Testis (tissue), 5 donors: ENCODE measurements around the gene RIOK1. TPM values are rescaled to one million over a fixed set of nuclear protein-coding genes. Genes with fewer than 3 reads are reported as not detected.
"Not testable (repeated sequence)": the region's sequence is repeated elsewhere in the genome, so short reads cannot be mapped to it uniquely, and the experiment has no call there.

Source experiments
- DNase-seq: peaks from one replicate; pipeline ENCODE4 v3.0.0-alpha.2; 2019
- H3K27ac ChIP-seq, 2 donors: fragments of 200-600 bp; sonication (generic); one replicate each; pipeline ENCODE4 v1.5.1; 2019
- H3K27me3 ChIP-seq: fragments of 200-600 bp; sonication (generic); one replicate; pipeline ENCODE4 v1.5.1; 2019
- H3K36me3 ChIP-seq: fragments of 200-600 bp; sonication (generic); one replicate; pipeline ENCODE4 v1.5.1; 2017; ENCODE audit warnings: low read depth; ENCODE audit errors: missing control alignments
- H3K4me1 ChIP-seq: fragments of 200-600 bp; sonication (generic); one replicate; pipeline ENCODE4 v1.5.1; 2019
- H3K4me3 ChIP-seq, 2 donors: fragments of 200-600 bp; sonication (generic); one replicate each; pipeline ENCODE4 v1.5.1; 2017 to 2019
- H3K9me3 ChIP-seq: fragments of 200-600 bp; sonication (generic); one replicate; pipeline ENCODE4 v1.5.1; 2017
- POLR2A ChIP-seq: fragments of 450-650 bp; IDR thresholded peaks from one replicate; pipeline ENCODE4 v1.6.1; 2017; ENCODE audit warnings: antibody characterized with exemption, mild to moderate bottlenecking, moderate library complexity
- WGBS, 2 donors: methylation state at CpG; one replicate each; pipeline ENCODE4 v1.1.5; 2018; 5-methylcytosine and 5-hydroxymethylcytosine counted together
- intact Hi-C: fragments of 100-400 bp; cut with DNase I; formaldehyde crosslinking; loops from one replicate; pipeline ENCODE4 v1.15.1; 2023; ENCODE audit warnings: low total_unique reads
- long read RNA-seq, 2 donors: transcript quantifications; one replicate each; lab custom pipeline, GENCODE V29; 2026
- polyA plus RNA-seq: library from polyadenylated mRNA; stranded (reverse); fragments of 350-450 nt; fragmentation: Illumina TruSeq; extraction: RNeasy Lipid Tissue Mini Kit (QIAGEN cat#74804); gene quantifications from one replicate; pipeline ENCODE4 v1.2.3, GENCODE V29; 2014; ENCODE audit warnings: low read depth, low replicate concordance; ENCODE audit not compliant: insufficient read depth
- total RNA-seq, 2 donors: library from RNA; depleted of rRNA; stranded (reverse); fragments of >200 nt; gene quantifications; one replicate each; pipeline ENCODE4 v1.2.3, GENCODE V29; 2016
- TF ChIP-seq, protein P1 (sequence below), 3 experiments: fragments of 450-650 bp in 2 of 3; fragments of 200-600 bp in 1 of 3; sonication (generic) in 1 of 3; IDR thresholded peaks; one replicate each; pipeline ENCODE4 v1.5.1; 2016 to 2019; ENCODE audit warnings: antibody characterized with exemption in 3 of 3, mild to moderate bottlenecking in 2 of 3, moderate library complexity in 1 of 3

RIOK1 gene
- total RNA-seq = 10 to 100 TPM; 25.1 to 37.5 TPM
- 29.8 TPM for polyA plus RNA-seq
- long read RNA-seq, donor 1, transcript RIOK1-202 (17 exons, 2,810 nt) = major isoform, 14 of 36 reads
- long read RNA-seq, donor 1, partial matches to known transcripts = 21 of 36 reads
- long read RNA-seq, donor 1, other reads (novel, unspliced or antisense) = 0 of 36 reads
- long read RNA-seq, donor 2, partial matches to known transcripts = 17 of 20 reads
- long read RNA-seq, donor 2, other reads (novel, unspliced or antisense) = 0 of 20 reads

DNA sequence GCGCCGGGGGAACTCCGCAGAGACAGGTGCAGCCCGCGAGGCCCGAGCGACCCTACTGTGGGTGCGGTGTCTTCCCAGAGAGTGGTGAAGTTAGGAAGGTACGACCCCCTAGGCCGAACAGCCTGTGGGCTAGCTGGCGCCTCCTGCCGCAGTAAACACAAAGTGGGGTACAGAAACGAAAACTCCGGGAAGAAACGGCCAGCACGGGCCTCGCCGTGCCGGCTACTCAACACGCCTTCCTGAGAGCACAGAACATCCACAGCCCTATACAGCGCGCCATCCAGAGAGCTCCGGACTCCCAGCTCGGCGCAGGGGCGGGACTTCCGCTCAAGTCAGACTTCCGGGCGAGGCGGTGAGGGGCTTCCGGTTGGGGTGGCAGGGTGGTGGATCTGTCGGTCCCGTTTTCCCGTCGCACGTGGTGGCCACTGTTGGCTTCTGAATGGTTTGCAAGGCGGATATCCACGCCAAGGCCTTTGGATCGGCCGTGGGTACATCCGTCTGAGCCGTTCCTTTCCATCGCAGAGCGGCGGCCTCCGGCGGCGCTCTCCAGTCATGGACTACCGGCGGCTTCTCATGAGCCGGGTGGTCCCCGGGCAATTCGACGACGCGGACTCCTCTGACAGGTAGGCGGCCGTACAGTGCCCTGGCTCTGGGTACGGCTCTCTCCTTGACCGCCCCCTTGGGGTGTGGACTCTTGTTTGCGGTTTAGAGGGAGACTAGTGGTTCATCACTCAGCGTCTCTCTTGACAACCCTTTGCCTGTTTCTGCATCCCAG, at the start of gene RIOK1, which contains the start of gene CAGE1:
RIOK1 (plus strand) TSS at position 358 of the 775 bp plus-strand sequence; CDS start at position 553, 195 bp downstream.
CAGE1 (minus strand) TSS at position 292 of the 775 bp plus-strand sequence. CDS start 2,569 bp downstream, outside the sequence.
- Histone ChIP-seq H3K4me1 (peaks cover 16% of the 10 kb centered on the region), H3K9me3 (no peaks in the 10 kb centered on the region), H3K36me3 (no peaks in the 10 kb centered on the region), H3K27me3 (no peaks in the 10 kb centered on the region), H3K27ac (peak within 1 kb of the TSS; percentile 83 to 85), H3K4me3 (peak within 1 kb of the TSS; percentile 67 to 81)
- intact Hi-C loops = no loop called here
- WGBS, 2 donors = 0% methylated on average over 29 to 62 of the region's 62 CpGs
- peak; percentile 97 for DNase-seq
- TF ChIP-seq, protein P1, sequence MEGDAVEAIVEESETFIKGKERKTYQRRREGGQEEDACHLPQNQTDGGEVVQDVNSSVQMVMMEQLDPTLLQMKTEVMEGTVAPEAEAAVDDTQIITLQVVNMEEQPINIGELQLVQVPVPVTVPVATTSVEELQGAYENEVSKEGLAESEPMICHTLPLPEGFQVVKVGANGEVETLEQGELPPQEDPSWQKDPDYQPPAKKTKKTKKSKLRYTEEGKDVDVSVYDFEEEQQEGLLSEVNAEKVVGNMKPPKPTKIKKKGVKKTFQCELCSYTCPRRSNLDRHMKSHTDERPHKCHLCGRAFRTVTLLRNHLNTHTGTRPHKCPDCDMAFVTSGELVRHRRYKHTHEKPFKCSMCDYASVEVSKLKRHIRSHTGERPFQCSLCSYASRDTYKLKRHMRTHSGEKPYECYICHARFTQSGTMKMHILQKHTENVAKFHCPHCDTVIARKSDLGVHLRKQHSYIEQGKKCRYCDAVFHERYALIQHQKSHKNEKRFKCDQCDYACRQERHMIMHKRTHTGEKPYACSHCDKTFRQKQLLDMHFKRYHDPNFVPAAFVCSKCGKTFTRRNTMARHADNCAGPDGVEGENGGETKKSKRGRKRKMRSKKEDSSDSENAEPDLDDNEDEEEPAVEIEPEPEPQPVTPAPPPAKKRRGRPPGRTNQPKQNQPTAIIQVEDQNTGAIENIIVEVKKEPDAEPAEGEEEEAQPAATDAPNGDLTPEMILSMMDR (IDR thresholded peaks at IDR 0.05) = peak in 1 of 3 experiments; percentile 4
- peak; percentile 17 for TF ChIP-seq POLR2A

DNA sequence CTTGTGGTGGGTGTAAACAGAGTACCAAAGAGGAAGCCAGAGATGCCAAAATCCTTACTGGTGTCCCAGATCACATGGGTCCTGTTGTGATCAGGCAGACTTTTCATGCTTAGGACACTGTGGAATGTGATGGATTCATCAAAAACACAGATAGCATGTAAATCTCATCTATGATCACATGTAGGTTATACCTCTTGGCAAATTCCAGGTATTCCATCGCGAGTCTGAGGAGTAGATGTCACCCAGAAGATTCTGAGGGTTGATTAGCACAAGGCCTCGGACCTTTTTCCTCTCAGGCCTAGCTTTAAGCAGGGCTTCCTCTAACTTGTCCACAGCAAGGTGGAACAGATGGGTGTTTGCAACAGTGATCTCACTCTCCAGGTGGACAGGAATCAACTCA, 48.3 kb upstream of the RIOK1 start:
- Histone ChIP-seq H3K4me1 (no peaks in the 10 kb centered on the region), H3K27ac (no peak overlapping the region), H3K36me3 (no peaks in the 10 kb centered on the region), H3K27me3 (no peaks in the 10 kb centered on the region), H3K9me3 (no peaks in the 10 kb centered on the region), H3K4me3 (no peak overlapping the region)
- 89 to 94% methylated on average over 3 of the region's 3 CpGs for WGBS, 2 donors
- intact Hi-C loops = no loop called here
- no peak for DNase-seq
- no peak for TF ChIP-seq POLR2A
- TF ChIP-seq, protein P1 (IDR thresholded peaks at IDR 0.05) = no peak

DNA sequence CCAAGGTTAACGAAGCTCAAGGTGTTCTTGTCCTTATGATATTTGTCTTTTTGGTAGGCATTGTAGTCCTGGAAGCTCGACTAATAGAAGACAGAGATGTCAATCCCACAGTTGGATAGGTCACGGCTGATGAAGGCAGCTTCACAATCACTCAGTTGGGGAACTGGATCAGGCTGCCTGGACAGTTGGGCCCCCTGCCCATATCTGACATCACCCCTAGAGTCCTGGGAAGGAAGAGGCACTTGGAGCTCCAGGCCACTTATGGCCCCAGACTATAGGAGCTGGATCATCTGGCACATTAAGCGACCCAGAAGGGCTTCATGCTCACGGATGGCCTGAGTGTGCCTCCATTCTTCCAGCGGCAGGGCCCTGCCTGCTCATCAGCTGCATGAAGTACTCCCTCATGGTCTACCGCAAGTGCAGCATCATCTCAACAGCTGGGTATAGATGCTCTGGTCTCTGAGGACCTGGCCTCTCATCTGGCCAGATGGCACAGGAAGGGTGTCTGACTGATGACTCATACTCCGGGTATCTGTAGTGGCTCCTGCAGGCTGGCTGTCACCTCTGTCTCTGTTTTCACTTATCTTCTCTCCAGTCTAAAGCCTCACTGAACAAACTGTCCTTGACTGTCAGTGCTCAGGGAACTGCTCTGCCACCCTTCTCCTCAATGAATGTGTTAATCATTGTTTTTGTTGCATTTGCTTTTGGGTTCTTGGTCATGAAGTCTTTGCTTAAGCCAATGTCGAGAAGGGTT, 47.4 kb upstream of the RIOK1 start:
- H3K27ac ChIP-seq = no peak overlapping the region
- H3K4me1 ChIP-seq = no peaks in the 10 kb centered on the region
- H3K36me3 ChIP-seq = no peaks in the 10 kb centered on the region
- no peaks in the 10 kb centered on the region for H3K9me3 ChIP-seq
- H3K27me3 ChIP-seq = no peaks in the 10 kb centered on the region
- no peak for DNase-seq
- TF ChIP-seq, protein P1 (IDR thresholded peaks at IDR 0.05) = no peak
- TF ChIP-seq POLR2A = no peak
- WGBS, 2 donors = 80 to 85% methylated on average over 6 to 9 of the region's 9 CpGs
- intact Hi-C loops = no loop called here
- H3K4me3 ChIP-seq = no peak overlapping the region

DNA sequence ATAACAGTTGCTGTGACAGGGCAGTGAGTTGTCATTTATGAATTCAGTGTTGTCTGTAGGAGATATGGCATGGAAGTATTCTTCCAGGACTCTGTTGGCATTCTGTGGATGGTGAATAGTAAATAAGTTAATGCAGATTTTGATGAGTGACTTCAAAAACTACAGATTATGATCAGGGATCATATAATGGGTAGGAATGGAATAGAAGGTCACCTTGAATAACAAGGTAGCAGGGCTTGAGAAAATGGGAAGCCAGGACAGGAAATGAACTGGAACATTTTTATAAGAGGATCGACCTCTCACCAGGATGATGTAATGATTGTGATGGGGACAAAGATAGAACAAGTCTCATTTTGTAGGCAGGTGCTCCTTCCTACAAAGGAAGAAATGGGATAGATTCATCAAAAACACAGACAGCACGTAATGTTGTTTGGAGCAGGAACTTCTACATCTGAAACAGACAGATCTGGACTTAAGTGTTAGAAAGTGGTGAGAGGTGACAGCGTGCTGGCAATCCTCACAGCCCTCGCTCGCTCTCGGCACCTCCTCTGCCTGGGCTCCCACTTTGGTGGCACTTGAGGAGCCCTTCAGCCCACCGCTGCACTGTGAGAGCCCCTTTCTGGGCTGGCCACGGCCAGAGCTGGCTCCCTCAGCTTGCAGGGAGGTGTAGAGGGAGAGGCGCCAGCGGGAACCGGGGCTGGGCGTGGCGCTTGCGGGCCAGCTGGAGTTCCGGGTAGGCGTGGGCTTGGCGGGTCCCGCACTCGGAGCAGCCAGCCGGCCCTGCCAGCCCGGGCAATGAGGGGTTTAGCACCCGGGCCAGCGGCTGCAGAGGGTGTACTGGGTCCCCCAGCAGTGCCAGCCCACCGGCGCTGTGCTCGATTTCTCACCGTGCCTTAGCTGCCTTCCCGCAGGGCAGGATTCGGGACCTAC, 45.8 kb upstream of the RIOK1 start:
- Histone ChIP-seq H3K4me1 (no peaks in the 10 kb centered on the region), H3K9me3 (no peaks in the 10 kb centered on the region), H3K27ac (no peak overlapping the region), H3K36me3 (no peaks in the 10 kb centered on the region), H3K27me3 (no peaks in the 10 kb centered on the region), H3K4me3 (peak overlapping the region in 1 of 2 donors; percentile 50)
- WGBS, 2 donors = 55 to 71% methylated on average over 10 to 29 of the region's 29 CpGs
- no peak for TF ChIP-seq POLR2A
- TF ChIP-seq, protein P1 (IDR thresholded peaks at IDR 0.05) = no peak
- intact Hi-C loops = no loop called here
- DNase-seq = no peak

DNA sequence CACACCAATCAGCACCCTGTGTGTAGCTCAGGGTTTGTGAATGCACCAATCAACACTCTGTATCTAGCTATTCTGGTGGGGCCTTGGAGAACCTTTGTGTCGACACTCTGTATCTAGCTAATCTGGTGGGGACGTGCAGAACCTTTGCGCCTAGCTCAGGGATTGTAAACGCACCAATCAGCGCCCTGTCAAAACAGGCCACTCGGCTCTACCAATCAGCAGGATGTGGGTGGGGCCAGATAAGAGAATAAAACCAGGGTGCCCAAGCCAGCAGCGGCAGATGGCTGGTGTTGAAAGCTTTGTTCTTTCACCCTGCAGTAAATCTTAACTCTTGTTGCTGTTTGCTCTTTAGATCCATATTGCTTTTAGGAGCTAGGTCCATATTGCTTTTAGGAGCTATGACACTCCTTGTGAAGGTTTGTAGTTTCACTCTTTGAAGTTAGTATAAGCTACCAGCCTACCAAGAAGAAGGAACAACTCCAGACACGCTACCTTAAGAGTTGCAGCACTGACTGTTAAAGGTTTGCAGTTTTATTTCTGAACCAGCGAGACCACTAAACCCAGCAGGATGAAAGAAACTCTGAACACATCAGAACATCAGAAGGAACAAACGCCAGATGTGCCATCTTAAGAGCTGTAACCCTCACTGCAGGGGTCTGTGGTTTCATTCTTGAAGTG, 44.7 kb upstream of the RIOK1 start:
- H3K27ac ChIP-seq, H3K27me3 ChIP-seq, H3K9me3 ChIP-seq, H3K36me3 ChIP-seq, intact Hi-C loops, H3K4me3 ChIP-seq, H3K4me1 ChIP-seq: not testable (repeated sequence)
- WGBS, 2 donors = 61 to 65% methylated on average over 10 of the region's 10 CpGs
- DNase-seq = peak; percentile 62

DNA sequence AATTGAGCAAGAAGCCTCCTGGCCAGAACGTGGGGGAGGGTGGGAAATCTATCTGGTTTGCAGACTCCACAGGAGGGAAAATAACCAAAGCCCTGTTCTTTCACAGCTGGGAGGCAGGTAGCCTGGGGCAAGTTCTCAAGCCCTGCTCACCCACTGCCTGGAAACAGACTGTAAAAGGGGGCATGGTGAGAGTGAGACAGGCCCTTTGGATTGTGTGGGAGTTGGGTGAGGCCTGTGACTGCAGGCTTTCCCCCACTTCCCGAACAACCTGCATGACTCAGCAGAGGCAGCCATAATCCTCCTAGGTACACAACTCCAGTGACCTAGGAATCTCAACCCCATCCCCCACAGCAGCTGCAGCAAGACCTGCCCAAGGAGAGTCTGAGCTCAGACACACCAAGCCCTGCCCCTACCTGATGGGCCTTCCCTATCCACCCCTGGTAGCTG, 42.0 kb upstream of the RIOK1 start:
- H3K4me3 ChIP-seq, intact Hi-C loops, H3K36me3 ChIP-seq, H3K4me1 ChIP-seq, H3K27me3 ChIP-seq, H3K27ac ChIP-seq, DNase-seq, H3K9me3 ChIP-seq: not testable (repeated sequence)
- WGBS, 2 donors = 58 to 63% methylated on average over 2 of the region's 2 CpGs
